ENCODE data around the gene ANAPC16.
"Not testable (repeated sequence)": the region's sequence is repeated elsewhere in the genome, so short reads cannot be mapped to it uniquely, and the experiment has no call there.

ANAPC16 gene

GRCh38 chr10:72263613-72264241 lies 47.9 kb downstream of the ANAPC16 start:
- DNase-seq (ENCODE audit: low spot score): peak; percentile 37

GRCh38 chr10:72264536-72264935 lies 48.7 kb downstream of the ANAPC16 start:
- no peak for DNase-seq (ENCODE audit: low spot score)

- DNase-seq (ENCODE audit: low spot score): no peak
Observed at GRCh38 chr10:72265508-72265907, 49.7 kb downstream of the ANAPC16 start.

GRCh38 chr10:72265990-72266865 lies 50.4 kb downstream of the ANAPC16 start:
- no peak for DNase-seq (ENCODE audit: low spot score)

- DNase-seq (ENCODE audit: low spot score): no peak
Observed at GRCh38 chr10:72267381-72267780, 51.6 kb downstream of the ANAPC16 start.

GRCh38 chr10:72267819-72268399 lies 52.1 kb downstream of the ANAPC16 start:
- no peak for DNase-seq (ENCODE audit: low spot score)

- DNase-seq (ENCODE audit: low spot score): not testable (repeated sequence)
Observed at GRCh38 chr10:72268475-72269200, 52.8 kb downstream of the ANAPC16 start.

GRCh38 chr10:72270607-72271281 lies 54.9 kb downstream of the ANAPC16 start:
- DNase-seq (ENCODE audit: low spot score): no peak

GRCh38 chr10:72272689-72273409 lies 57.0 kb downstream of the ANAPC16 start:
- no peak for DNase-seq (ENCODE audit: low spot score)

GRCh38 chr10:72273410-72274212 lies 57.8 kb downstream of the ANAPC16 start, which contains the start of gene DDIT4:
DDIT4 (plus strand) TSS chr10:72273924; CDS start chr10:72274217, 293 bp downstream.
- peak; percentile 97 for DNase-seq (ENCODE audit: low spot score)

- DNase-seq (ENCODE audit: low spot score): no peak
Observed at GRCh38 chr10:72274213-72274729, 58.5 kb downstream of the ANAPC16 start.

GRCh38 chr10:72274730-72275350 lies 59.0 kb downstream of the ANAPC16 start:
- DNase-seq (ENCODE audit: low spot score): peak; percentile 73

- no peak for DNase-seq (ENCODE audit: low spot score)
Observed at GRCh38 chr10:72275351-72276012, 59.7 kb downstream of the ANAPC16 start.

- DNase-seq (ENCODE audit: low spot score): no peak
Observed at GRCh38 chr10:72276013-72276387, 60.2 kb downstream of the ANAPC16 start.

GRCh38 chr10:72276421-72277339 lies 60.9 kb downstream of the ANAPC16 start:
- no peak for DNase-seq (ENCODE audit: low spot score)

- DNase-seq (ENCODE audit: low spot score): no peak
Observed at GRCh38 chr10:72277340-72277995, 61.7 kb downstream of the ANAPC16 start.

- DNase-seq (ENCODE audit: low spot score): no peak
Observed at GRCh38 chr10:72277996-72278667, 62.3 kb downstream of the ANAPC16 start.
